HG03565 (cell line): ENCODE data around the gene CANT1.
"Not testable (repeated sequence)": the region's sequence is repeated elsewhere in the genome, so short reads cannot be mapped to it uniquely, and the experiment has no call there.

Experiments used
- ATAC-seq: cut with Tn5 transposase; IDR thresholded peaks from one replicate; pipeline ENCODE4 v1.9.1; 2021; ENCODE audit warnings: mild to moderate bottlenecking, moderate library complexity; ENCODE audit not compliant: unreplicated experiment

CANT1 gene

GRCh38 chr17:79043931-79044320 lies 34.4 kb upstream of the CANT1 start:
- ATAC-seq: no peak

- no peak for ATAC-seq
Observed at GRCh38 chr17:79043191-79043930, 33.8 kb upstream of the CANT1 start.

- ATAC-seq: no peak
Observed at GRCh38 chr17:79042421-79043190, 33.0 kb upstream of the CANT1 start.

- no peak for ATAC-seq
Observed at GRCh38 chr17:79041723-79042420, 32.3 kb upstream of the CANT1 start.

- no peak for ATAC-seq
Observed at GRCh38 chr17:79041041-79041570, 31.5 kb upstream of the CANT1 start.

- no peak for ATAC-seq
Observed at GRCh38 chr17:79039886-79040285, 30.3 kb upstream of the CANT1 start.

- ATAC-seq: no peak
Observed at GRCh38 chr17:79039171-79039570, 29.6 kb upstream of the CANT1 start.

GRCh38 chr17:79038545-79039135 lies 29.1 kb upstream of the CANT1 start:
- no peak for ATAC-seq

- ATAC-seq: no peak
Observed at GRCh38 chr17:79036596-79036995, 27.0 kb upstream of the CANT1 start.

- no peak for ATAC-seq
Observed at GRCh38 chr17:79036181-79036580, 26.6 kb upstream of the CANT1 start.

GRCh38 chr17:79035686-79036085 lies 26.1 kb upstream of the CANT1 start:
- ATAC-seq: no peak

- ATAC-seq: no peak
Observed at GRCh38 chr17:79034931-79035485, 25.4 kb upstream of the CANT1 start.

- ATAC-seq: no peak
Observed at GRCh38 chr17:79033741-79034501, 24.4 kb upstream of the CANT1 start.

- no peak for ATAC-seq
Observed at GRCh38 chr17:79033046-79033616, 23.6 kb upstream of the CANT1 start.

GRCh38 chr17:79031996-79032875 lies 22.7 kb upstream of the CANT1 start:
- no peak for ATAC-seq

GRCh38 chr17:79030636-79031035 lies 21.1 kb upstream of the CANT1 start:
- not testable (repeated sequence) for ATAC-seq

GRCh38 chr17:79029327-79030009 lies 19.9 kb upstream of the CANT1 start:
- ATAC-seq: no peak
